Fibroblast of lung (primary cell): Measurements from ENCODE around the gene WDR4.

Experiments
- CTCF ChIP-seq, 2 donors: IDR thresholded peaks in 1 of 2; conservative IDR thresholded peaks in 1 of 2; 1 replicate in 1 of 2; 2 replicates in 1 of 2; pipeline ENCODE4 v1.5.1; 2011 to 2012; ENCODE audit warnings: low read length in 2 of 2, control low read depth in 1 of 2, inconsistent platforms in 1 of 2, low read depth in 1 of 2, mild to moderate bottlenecking in 1 of 2
- EZH2 ChIP-seq: IDR thresholded peaks from 2 replicates; pipeline ENCODE4 v1.5.1; 2012; ENCODE audit warnings: low read length, control low read depth, mild to moderate bottlenecking; ENCODE audit errors: missing control alignments

- TF ChIP-seq CTCF (conservative IDR thresholded peaks at IDR 0.05 in 1 of 2, IDR thresholded peaks at IDR 0.05 in 1 of 2; ENCODE audit: low read depth in 1 of 2, low read length in 2 of 2): no peak
- no peak for TF ChIP-seq EZH2
These were observed 25.7 kb downstream of the WDR4 start for GRCh38 chr21:42853621-42854020.
